GM21619 (cell line): ENCODE measurements around the gene KRTAP10-11.
"Not testable (repeated sequence)": the region's sequence is repeated elsewhere in the genome, so short reads cannot be mapped to it uniquely, and the experiment has no call there.

Source experiments
- ATAC-seq: cut with Tn5 transposase; IDR thresholded peaks from one replicate; pipeline ENCODE4 v1.9.1; 2021; ENCODE audit not compliant: unreplicated experiment

The KRTAP10-11 gene

DNA sequence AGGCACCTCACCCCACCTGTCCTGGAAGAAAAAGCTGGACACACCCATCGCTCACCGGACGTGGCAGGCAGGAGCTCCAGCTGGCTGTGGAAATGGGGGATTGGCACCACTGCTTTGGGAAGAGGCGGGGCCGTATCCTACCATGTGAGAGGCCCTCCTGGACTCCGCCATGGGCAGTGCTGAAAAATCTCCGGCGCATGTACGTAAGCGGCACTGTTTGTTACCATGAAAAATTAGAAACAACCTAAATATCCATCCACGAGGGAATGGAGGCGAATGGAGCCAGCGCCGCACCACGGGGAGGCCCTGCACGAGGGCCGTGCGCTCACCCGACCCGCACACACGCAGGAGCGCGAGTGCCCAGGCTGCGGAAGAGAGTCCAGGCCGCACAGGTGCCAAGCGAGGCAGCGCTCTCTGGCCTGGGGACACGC lies 31.2 kb upstream of the KRTAP10-11 start:
- no peak for ATAC-seq

DNA sequence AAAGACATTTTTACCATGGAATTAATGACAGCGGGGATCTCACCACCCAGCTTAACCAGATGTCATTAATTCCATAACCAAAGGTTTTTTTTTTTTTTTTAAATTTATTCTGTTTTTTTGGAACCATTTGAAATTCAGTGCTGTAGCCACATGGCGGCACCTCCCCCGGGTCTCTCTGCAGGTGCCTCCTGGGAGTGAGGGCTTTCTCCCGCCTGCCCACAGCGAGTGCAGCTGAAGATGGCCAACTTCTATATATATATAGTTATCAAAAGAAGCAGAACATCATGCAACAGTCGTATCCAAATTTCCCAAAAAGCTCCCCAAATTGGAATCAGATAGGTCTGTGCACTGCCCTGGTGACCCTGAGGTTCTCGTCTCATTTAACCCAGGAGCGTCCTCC lies 30.7 kb upstream of the KRTAP10-11 start:
- ATAC-seq = no peak

DNA sequence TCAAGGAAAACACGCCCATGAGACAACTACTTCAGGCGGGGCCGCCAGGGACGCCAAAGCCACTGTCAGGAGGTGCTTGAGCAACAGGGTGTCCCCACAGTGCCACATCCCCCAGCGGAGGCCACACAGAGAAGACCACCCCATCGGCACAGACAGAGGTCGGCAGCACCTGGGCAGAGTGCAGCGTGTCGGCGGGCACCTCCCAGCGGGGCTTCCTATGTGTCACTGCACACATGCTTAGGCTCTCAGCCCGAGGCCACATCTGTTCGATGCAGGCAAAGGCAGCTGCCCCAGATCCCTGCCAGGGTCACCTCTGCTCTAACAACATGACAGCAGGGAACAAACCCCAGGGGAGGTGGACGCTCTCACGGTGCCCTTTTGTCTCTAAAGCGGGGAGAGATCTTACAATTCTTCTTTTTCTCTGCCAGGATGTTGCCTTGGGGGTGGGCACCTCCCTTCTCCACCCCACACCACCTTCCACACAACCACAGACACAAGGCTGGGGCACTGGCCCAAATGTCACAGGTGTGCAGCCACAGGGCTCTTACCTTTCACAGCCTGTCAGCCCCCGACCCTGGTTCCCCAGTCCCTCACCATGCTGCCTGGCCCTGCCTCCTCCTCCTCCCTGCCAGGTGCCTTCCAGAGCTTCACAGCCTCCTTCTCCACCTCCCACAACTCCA lies 30.2 kb upstream of the KRTAP10-11 start:
- ATAC-seq = no peak

DNA sequence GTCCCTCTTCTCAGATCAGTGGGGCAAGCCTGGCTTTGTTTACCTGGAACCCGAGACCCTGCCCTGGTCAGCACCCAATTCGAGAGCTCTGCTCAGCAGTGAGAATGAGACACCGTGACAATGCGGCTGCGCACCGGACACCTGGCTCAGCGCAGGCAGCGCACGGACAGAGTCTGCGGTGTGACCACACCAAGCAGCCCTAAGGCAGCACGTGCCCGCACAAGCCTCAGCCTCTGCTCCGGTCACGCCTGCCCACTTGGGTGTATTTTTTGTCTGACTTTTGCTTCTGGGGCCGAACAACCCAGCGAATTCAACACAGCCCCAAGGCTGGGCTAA lies 29.7 kb upstream of the KRTAP10-11 start:
- ATAC-seq = no peak

DNA sequence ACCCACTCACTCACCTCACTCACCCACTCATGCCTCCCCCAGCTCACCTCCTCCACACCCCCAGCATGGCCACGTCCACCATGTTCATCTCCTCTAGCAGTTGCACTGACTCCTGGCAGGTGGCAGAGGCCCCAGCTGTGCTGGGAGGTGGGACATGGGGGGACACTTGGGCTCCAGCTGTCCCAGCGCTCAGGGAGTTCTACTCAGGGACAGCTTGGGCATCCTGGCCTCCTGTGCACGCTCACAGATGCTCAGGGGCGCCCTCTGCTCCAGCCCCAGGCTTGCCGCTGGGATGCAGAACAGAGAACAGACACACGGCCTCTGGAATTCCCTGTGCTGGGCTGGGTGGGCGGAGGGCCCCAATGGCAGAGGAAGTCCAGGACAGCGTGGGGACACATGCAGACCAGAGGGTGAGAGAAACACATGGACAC lies 29.1 kb upstream of the KRTAP10-11 start:
- no peak for ATAC-seq

DNA sequence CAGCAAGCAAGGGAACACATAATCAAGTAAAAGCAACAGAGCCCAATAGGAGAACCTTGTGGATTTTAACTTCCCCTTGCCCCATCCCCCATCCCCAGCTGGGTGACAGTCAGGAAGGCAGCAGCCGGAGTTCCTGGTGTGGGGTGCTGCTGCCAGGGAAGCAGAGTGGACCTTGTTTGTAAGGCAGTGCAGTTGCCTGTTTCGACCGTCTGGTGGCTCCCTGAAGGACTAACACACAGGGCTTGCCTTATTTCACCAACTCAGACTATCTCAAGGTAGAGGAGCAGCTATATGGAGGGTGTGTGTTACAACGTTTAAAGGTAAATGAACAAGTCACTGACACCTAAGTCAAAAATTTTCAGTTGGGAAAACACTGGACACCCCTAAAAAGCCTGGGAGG lies 27.7 kb upstream of the KRTAP10-11 start:
- no peak for ATAC-seq

DNA sequence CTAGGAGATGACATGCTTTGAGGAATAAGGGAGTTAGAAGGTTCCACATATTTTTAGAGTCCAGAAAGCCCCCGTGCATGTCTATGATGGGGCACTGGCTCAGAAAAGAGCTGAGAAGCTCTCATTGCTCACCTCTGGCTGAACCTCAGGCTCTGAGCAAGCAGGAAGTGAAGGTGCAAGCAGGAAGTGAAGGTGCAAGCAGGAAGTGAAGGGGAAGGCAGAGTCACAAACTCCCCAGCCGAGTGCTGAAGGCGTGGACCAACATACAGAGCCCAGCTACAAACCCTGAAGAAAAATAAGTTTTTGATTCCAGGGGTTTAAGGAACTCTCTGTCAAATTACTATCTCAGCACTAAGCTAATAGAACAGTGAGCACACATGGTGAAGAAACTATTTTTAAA lies 27.3 kb upstream of the KRTAP10-11 start:
- no peak for ATAC-seq

DNA sequence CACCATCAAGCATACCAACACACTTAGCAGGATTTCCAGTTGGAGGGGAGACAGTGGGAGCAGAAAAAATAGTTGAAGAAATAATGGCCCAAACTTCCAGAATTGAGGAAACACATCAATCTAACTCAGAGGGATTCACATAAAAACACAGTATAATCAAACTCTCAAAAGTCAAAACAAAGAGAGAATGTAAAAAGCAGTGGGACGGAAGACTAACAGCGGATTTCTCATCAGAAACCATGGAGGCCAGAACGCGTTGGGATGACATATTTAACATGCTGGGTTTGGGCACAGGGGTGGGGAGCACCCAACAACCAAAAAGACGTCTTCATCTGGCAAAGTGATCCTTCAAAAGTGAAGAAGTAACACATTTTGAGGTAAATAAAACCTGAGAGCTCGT lies 26.3 kb upstream of the KRTAP10-11 start:
- ATAC-seq = no peak

DNA sequence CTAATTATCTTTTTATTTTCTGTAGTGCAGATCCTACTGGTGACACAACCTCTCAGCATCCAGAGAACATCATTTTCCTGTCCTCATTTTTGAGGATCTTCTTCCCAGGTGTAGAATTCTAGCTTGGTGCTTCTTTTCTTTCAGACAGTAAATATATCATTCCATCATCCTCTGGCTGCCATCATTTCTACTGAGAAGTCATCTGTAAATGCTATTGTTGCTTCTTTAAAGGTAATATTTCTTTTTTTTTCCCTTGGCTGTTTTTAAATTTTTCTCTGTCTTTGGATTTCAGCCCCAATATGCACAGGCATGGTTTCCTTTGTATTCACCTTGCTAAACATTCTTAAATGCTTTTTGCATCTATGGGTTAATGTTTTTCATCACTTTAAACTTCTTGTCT lies 22.6 kb upstream of the KRTAP10-11 start:
- ATAC-seq = no peak

DNA sequence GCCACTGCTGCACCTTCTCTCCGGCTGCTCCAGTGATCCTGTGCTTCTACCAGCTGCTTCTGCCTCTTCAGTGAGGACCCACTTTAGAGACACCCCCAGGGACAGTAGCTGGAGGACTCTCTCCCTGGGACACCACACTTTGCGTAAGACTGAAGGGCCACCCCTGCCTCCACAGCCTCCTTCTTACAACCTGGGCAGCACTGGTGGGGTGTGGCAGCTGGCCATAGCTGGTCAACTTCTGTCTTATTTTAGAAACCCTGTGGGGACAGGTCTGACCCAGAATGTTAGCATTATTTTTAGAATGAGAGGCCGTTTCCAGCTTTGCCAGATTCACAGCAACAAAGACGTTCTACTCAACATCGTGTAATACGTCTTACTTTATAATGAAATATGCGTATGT lies 20.5 kb upstream of the KRTAP10-11 start:
- no peak for ATAC-seq

DNA sequence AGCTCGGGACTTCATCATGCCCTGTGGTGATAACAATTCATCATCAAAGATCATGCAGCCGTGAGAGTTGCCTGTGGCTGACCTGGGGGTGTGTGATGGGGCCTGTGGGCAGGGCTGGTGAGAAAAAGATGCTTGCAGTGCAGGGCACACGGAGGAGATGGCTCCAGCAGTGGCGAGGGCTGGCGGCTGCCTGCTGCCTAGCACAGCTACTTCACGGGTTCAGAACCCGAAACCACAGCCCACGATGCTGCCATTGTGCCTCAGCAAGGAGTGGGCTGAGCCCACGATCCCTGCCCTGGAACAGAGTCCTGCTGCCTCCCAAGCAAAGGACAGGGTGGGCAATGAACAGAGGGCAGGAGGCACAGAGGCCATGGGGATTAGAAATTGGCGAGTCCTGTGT lies 20.0 kb upstream of the KRTAP10-11 start:
- no peak for ATAC-seq

DNA sequence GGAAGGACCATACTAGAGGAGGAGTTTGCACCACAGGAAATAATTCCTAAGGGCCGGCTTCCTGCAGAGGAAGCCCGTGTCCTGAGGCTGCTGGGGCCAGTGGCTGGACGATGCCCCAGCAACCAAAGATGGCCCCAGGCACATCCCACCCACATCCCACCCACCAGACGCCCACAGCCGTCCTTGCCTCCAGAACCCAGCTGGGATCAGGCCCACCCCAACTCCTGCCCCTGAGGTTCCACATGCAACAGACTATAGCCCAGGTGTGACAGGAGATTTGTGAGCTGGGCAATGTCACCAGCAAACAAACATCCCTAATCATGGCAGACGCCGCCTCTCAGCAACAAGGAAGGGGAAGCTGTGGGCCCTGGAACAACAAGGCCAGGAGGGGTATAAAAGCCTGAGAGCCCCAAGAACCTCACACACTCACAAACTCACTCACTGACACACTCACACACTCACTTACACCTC lies 19.5 kb upstream of the KRTAP10-11 start, which contains the start of gene KRTAP10-9:
Gene KRTAP10-9, plus strand, starts transcription at position 421 of the 471 bp plus-strand sequence. CDS start 79 bp downstream, outside the sequence.
- ATAC-seq = no peak

DNA sequence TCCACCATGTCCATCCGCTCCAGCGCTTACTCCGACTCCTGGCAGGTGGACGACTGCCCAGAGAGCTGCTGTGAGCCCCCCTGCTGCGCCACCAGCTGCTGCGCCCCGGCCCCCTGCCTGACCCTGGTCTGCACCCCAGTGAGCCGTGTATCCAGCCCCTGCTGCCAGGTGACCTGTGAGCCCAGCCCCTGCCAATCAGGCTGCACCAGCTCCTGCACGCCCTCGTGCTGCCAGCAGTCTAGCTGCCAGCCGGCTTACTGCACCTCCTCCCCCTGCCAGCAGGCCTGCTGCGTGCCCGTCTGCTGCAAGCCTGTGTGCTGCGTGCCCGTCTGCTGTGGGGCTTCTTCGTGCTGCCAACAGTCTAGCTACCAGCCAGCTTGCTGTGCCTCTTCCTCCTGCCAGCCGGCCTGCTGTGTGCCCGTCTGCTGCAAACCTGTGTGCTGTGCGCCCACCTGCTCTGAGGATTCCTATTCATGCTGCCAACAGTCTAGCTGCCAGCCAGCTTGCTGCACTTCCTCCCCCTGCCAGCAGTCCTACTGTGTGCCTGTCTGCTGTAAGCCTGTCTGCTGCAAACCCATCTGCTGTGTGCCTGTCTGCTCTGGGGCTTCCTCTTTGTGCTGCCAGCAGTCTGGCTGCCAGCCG lies 18.9 kb upstream of the KRTAP10-11 start:
- not testable (repeated sequence) for ATAC-seq

DNA sequence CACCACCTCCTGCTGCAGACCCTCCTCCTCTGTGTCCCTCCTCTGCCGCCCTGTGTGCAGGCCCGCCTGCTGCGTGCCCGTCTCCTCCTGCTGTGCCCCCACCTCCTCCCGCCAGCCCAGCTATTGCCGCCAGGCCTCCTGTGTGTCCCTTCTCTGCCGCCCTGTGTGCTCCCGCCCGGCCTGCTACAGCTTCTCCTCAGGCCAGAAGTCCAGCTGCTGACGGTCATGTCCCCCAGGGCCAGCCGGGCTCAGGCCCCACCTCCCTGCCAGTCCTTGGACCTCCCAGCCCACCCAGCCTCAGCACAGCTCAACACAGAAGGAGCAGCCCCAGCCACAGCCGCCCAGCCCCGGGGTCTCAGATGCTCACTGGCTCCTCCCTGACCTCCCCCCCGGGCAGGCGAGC lies 18.4 kb upstream of the KRTAP10-11 start:
- not testable (repeated sequence) for ATAC-seq

DNA sequence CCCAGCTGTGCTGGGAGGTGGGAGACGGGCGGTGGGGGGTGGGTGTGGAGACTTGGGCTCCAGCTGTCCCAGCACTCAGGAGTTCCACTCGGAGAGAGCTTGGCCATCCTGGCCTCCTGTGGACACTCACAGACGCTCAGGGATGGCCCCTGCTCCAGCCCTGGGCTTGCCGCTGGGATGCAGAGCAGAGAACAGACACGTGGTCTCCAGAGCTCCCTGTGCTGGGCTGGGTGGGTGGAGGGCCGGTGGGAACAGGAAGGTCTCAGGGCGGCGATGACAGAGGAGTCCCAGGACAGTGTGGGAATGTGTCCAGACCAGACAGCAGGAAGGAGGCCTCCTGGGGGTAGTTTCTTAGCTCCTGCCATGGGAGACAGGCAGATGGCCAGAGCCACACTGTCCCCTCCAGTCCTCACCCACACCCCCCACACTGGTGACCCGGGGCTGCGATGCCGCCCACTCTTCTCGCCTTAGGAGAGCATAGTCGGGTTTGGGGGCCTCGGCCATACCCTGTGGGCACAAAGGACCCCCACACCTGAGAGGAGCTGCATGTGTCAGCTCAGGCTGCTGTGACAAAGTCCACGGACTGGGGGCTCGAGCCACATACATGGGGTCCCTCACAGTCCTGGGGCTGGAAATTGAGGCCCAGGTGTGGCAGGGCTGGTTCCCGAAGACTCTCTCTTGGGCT lies 17.4 kb upstream of the KRTAP10-11 start:
- ATAC-seq = no peak

DNA sequence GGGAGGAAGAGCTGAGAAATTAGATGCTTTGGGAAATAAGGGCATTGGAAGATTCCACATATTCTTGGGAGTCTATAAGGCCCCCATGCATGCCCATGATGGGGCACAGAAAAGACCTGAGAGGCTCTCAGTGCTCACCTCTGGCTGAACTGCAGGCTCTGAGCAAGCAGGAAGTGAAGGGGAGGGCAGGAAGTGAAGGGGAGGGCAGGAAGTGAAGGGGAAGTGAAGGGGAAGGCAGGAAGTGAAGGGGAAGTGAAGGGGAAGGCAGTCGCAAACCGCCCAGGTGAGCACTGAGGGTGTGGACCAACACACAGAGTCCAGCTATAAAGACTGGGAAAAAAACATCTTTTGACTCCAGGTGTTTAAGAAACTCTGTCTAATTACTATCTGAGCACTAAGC lies 15.8 kb upstream of the KRTAP10-11 start:
- no peak for ATAC-seq

DNA sequence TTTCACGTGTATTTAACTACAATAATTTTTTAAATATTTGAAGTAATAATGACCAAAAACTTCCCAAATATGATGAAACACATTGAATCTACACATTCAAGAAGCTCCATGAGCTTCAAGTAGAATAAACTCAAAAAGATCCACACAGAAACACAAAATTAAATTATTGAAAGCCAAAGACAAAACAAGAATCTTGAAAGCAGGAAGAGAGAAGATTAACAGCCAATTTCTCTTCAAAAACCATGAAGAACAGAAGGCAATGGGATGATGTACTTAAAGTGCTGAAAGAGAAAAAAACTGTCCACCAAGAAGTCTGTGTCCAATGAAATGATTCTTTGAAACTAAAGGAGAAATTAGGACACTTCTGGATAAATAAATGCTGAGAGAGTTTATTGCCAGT lies 14.1 kb upstream of the KRTAP10-11 start:
- ATAC-seq = no peak

DNA sequence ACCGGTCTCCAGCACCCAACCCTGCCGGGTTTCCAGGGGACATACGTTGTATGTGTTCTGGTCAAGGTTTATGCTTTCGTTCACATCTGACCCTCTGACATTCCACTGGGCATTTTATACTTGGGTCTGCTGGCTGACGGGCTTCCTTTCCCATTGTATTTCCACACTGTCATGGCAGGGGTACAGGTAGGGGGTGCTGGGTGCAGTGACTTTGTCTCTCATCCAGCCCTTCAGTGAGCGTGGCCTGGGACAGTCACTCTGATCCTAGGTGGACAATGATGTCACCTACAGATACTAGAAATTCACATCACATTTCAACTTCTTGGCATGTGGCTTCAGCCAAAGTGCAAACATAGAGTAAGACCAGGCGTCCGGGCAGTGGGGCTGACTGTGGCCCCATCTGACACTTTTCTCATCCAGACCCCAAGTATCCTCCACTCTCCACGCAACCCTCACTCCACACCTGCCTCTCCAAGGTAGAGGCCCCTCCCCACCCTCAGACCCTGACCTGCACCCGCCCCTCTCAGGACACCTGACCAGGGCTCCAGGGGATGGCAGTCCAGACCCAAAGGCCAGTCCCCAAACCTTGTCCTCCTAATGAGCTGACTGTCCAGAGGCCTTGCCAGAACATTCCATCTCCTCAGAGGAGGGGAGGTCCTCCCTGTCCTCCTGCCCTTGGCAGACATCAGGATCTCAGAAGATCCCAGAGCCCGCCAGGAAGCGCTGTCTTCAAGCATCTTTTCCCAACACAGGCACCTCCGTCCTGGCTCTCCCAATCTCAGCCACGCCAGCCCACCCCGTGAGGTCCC lies 9.8 kb upstream of the KRTAP10-11 start:
- ATAC-seq = no peak

DNA sequence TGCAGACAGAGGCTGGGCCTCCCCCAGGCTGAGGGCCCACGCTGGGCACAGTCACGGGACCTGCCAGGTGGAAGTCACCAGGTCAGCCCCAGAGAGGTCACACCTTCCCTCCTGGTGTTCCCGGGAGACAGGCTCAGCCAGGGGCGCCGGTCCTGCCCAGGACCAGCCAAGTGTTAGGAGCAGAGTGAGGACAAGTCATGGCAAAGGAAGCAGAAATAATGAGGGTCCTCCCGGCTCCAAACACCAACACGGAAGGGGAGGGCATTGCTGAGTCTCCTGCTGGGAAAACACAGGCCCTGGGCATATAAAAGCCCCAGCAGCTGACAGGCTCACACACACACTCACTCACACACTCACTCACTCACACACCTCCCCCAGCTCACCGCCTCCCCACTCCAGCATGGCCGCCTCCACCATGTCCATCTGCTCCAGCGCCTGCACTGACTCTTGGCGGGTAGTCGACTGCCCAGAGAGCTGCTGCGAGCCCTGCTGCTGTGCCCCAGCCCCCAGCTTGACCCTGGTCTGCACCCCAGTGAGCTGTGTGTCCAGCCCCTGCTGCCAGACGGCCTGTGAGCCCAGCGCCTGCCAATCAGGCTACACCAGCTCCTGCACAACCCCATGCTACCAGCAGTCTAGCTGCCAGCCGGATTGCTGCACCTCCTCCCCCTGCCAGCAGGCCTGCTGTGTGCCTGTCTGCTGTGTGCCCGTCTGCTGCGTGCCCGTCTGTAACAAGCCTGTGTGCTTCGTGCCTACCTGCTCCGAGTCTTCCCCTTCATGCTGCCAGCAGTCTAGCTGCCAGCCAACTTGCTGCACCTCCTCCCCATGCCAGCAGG lies 9.0 kb upstream of the KRTAP10-11 start, which contains the start of gene KRTAP10-10:
Gene KRTAP10-10, plus strand, starts transcription at position 339 of the 833 bp plus-strand sequence. Its CDS starts 62 bp downstream, at position 401.
- no peak for ATAC-seq

DNA sequence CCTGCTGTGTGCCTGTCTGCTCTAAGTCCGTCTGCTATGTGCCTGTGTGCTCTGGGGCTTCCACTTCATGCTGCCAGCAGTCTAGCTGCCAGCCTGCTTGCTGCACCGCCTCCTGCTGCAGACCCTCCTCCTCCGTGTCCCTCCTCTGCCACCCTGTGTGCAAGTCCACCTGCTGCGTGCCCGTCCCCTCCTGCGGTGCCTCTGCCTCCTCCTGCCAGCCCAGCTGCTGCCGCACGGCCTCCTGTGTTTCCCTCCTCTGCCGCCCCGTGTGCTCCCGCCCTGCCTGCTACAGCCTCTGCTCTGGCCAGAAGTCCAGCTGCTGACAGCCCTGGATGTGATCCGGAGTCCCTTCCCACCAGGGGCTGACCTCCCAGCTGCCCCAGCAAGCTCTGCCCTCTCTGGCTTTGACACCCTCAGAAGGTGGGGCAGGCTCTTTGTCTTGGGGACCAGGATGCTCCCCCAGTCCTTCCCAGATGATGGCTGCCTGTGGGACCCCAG lies 8.3 kb upstream of the KRTAP10-11 start:
- not testable (repeated sequence) for ATAC-seq
